T-helper 2 cell treated with Interferon-gamma antibody and Interleukin-4, amounts not matched to agents 5 μg/mL and 100 μg/mL, for 36 hours (primary cell): Measurements from ENCODE around the gene DUSP8.

Experiments used
- DNase-seq: peaks from one replicate; pipeline ENCODE4 v3.0.0; 2021; ENCODE audit warnings: low spot score
- H3K27ac Mint-ChIP-seq: one replicate; pipeline ENCODE4 v1.8.0; 2021; ENCODE audit warnings: mild to moderate bottlenecking, mixed read lengths
- H3K27me3 Mint-ChIP-seq: one replicate; pipeline ENCODE4 v1.8.0; 2021; ENCODE audit warnings: low read depth, mixed read lengths
- H3K36me3 Mint-ChIP-seq: one replicate; pipeline ENCODE4 v1.8.0; 2021; ENCODE audit warnings: low read depth, mixed read lengths
- H3K4me1 Mint-ChIP-seq: one replicate; pipeline ENCODE4 v1.8.0; 2021; ENCODE audit warnings: low read depth, mixed read lengths
- H3K4me3 Mint-ChIP-seq: one replicate; pipeline ENCODE4 v1.8.0; 2022; ENCODE audit warnings: mild to moderate bottlenecking, moderate library complexity, mixed read lengths
- H3K9me3 Mint-ChIP-seq: one replicate; pipeline ENCODE4 v1.8.0; 2021; ENCODE audit warnings: mixed read lengths

DUSP8 gene

DNA sequence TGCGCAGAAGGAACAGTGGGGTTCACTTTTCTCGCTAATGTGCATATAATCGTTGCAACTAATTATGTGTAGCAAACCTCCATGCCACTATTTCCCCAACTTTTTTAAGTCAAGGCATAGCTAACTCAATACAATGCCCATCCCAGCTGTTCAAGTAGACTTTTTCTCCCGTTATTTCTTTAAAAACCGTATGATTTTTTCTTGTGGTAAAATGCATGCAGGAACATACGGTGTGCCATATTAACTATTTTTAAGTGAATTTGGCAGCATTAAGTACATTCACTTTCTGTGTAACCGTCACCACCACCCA is 2.8 kb upstream of the DUSP8 start:
- no peak for DNase-seq
- Mint-ChIP-seq H3K27ac (no peak overlapping the region), H3K36me3 (no peaks in the 10 kb centered on the region), H3K9me3 (peaks cover 9% of the 10 kb centered on the region), H3K4me1 (no peaks in the 10 kb centered on the region), H3K4me3 (no peak overlapping the region), H3K27me3 (peaks cover 31% of the 10 kb centered on the region)

DNA sequence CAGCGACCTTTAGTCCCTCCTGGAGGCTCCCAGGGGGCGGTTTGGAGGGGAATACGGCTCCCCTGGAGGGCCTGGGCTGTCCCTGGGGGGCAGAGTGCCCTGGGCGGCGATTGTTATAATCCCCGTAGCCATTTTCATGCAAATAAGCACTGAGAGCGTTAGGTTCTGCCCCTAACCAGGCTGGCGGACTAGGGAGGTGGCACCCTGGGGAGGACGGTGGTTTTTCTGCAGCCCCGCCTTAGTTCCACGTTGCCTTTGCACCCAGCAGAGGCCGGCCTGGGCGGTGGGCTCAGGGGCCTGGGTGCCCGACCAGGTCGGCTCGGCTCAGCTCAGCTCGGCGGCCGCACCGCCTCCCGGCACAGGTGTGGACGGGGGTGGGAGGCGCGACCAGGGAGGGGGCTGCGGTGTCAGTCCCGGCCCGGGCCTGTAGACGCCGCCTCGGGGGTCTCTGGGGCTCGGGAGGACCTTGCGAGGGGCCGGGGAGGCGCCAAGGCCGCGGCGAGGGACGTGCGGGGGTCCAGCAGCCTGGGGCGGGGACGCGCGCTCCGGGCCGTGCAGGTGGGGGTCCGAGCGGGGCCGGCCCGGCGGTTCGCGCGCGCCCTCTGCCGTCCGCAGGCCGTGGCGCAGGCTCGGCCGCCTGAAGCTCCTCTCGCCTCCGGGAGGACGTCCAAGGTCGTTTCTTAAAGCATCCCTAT is 2.3 kb upstream of the DUSP8 start:
- peaks cover 9% of the 10 kb centered on the region for H3K9me3 Mint-ChIP-seq
- H3K27ac Mint-ChIP-seq, result no peak overlapping the region
- peak; percentile 59 for DNase-seq
- no peak overlapping the region for H3K4me3 Mint-ChIP-seq
- no peaks in the 10 kb centered on the region for H3K36me3 Mint-ChIP-seq
- no peaks in the 10 kb centered on the region for H3K4me1 Mint-ChIP-seq
- peaks cover 32% of the 10 kb centered on the region for H3K27me3 Mint-ChIP-seq

DNA sequence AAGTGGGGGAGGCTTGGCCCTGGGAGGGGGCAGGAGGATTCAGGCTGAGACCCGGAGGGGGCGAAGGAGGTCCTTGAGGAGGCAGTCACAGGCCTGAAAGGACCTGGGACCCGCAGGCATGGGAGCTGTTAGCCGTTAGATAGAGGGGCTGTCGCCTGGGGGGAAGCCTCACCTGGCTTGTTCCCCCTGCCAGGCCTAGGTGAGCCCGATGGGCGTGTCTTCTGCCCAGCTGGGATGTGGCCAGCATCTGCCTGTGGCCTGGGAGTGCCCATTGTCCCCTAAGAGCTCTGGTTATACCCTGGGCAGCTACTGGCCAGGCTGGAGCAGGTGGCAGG is 1.8 kb upstream of the DUSP8 start:
- no peaks in the 10 kb centered on the region for H3K36me3 Mint-ChIP-seq
- peak overlapping the region; percentile 12 for H3K4me3 Mint-ChIP-seq
- H3K27ac Mint-ChIP-seq, result no peak overlapping the region
- no peak for DNase-seq
- H3K9me3 Mint-ChIP-seq, result peaks cover 5% of the 10 kb centered on the region
- no peaks in the 10 kb centered on the region for H3K4me1 Mint-ChIP-seq
- peaks cover 32% of the 10 kb centered on the region for H3K27me3 Mint-ChIP-seq

DNA sequence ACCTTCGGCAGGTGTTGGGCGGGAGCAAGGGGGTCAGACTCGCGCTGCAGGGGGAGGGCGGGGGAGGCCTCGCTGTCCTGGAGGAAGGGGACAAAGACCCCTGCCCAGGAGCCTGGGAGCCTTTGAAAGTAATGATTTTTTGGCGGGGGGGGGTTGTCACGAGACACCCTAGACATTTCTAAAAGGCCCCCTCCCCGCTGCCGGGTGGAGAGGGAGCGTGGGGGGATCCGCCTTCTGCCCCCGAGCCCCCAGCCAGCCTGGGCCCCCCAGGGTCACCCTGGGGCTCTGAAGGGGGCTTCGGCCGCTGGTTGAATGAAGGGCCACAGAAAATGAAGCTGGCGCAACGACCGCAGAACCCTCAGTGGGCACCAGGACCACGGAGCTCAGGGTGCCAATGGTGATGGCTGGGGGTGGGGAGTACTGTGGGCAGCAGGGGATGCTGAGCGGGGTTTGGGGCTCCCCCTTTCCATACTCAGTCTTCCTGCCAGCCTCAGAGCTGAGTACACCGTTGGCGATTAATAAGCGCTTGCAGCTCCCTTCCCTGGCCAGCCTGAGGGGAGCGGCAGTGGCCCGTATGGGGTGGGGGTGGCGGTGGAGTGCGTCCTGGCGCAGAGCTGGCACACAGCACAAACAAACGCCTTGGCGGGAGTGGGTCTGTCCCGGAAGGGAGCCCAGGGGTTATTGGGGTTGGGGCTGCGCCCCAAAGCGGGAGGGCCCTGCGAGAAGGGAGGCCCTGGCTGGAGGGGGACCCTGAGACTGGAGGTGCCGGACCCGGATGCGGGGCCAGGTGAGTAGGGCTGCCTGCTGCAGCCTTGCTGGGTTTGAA is 1.2 kb upstream of the DUSP8 start:
- peaks cover 32% of the 10 kb centered on the region for H3K27me3 Mint-ChIP-seq
- H3K9me3 Mint-ChIP-seq, result peaks cover 3% of the 10 kb centered on the region
- no peak overlapping the region for H3K27ac Mint-ChIP-seq
- no peak for DNase-seq
- H3K36me3 Mint-ChIP-seq, result no peaks in the 10 kb centered on the region
- H3K4me1 Mint-ChIP-seq, result no peaks in the 10 kb centered on the region
- H3K4me3 Mint-ChIP-seq, result peak overlapping the region; percentile 32

DNA sequence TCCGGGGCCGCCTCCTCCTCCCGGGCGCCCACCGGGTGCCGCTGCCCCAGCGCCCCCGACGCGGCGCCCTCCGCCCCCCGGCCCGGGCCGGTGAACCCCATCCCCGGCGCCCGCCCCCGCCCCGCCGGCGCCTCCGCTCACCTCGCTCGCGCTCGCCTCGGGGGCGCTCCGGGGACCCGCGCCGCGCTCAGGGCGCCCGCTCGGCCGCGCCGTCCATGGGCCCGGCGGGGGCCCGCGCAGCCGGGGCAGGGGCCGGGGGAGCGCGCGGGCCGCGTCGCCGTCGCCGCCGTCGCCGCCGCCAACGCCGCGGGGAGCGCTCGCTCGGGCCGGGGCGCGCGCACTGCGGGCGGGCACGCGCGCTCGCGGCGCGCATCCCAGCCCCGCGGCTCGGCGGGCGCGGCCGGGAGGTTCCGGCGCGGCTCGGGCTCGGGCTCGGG is 293 bp downstream of the DUSP8 start:
- no peaks in the 10 kb centered on the region for H3K36me3 Mint-ChIP-seq
- no peak overlapping the region for H3K27ac Mint-ChIP-seq

DNA sequence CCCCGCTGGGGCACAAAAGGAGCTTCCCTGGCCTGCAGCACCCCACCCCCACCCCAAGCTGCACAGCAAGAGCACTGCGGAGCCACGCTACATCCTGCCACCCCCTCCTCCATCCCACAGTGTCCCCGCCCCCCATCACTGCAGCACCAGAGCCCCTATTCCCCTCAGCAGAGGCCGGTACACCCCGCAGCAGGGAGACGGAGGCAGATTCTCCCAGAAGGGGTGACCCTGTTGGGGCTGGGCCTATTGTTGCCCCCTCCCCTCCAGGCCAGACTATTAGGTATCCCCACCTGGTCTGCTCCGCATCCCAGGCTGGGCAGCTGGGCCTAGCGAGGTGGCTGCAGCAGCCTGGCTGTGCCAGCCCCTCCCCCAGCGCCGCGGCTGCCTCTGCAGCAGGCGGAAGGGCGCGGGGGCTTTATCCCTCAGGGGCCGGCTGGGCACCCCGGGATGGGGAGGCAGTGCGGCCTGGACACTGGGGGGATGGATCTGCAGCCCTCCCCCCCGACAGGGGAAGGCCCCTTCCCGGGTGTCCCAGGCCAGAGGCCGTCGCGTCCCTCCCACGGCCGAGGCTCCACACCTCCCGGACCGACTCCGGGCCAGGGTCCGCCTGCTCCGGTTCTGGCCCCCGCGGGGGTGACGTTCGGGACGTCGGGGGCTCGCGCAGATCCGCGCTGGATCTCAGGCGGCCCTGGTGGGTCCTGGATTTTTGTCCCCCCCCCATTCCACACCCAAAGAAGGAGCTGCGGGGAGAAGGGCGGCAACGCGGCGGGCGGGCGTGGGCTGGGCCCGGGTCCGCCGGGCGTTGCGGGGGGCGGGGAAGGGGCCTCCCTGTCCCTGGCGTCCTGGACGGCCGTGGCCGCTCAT is 943 bp downstream of the DUSP8 start:
- Mint-ChIP-seq H3K27me3 (peaks cover 29% of the 10 kb centered on the region), H3K36me3 (no peaks in the 10 kb centered on the region), H3K9me3 (no peaks in the 10 kb centered on the region), H3K4me1 (no peaks in the 10 kb centered on the region), H3K4me3 (peak overlapping the region; percentile 51), H3K27ac (peak overlapping the region; percentile 10)
- no peak for DNase-seq

More for the DNA sequence above, 293 bp downstream of the DUSP8 start:
- Mint-ChIP-seq H3K4me1 (no peaks in the 10 kb centered on the region), H3K9me3 (no peaks in the 10 kb centered on the region), H3K4me3 (no peak overlapping the region), H3K27me3 (peaks cover 32% of the 10 kb centered on the region)
- DNase-seq, result no peak

DNA sequence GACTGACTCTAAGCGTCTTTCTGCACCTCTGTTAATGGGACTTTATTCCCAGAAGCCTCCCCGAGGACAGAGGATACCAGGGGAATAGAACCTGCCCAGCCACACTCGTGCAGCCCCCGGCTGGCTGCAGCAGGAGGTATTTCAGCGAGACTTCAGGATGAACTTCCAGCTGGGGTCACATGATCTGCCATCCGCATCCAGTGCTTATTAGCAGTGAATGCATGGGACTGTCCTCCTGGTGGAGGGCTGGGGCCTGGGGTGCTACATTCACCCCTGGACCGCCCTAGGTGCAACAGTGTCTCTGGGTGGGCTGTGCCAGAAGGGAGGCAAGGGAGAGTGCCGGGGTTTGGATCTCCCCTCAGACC is 1.6 kb downstream of the DUSP8 start:
- H3K4me3 Mint-ChIP-seq, result peak overlapping the region; percentile 51
- peaks cover 29% of the 10 kb centered on the region for H3K27me3 Mint-ChIP-seq

DNA sequence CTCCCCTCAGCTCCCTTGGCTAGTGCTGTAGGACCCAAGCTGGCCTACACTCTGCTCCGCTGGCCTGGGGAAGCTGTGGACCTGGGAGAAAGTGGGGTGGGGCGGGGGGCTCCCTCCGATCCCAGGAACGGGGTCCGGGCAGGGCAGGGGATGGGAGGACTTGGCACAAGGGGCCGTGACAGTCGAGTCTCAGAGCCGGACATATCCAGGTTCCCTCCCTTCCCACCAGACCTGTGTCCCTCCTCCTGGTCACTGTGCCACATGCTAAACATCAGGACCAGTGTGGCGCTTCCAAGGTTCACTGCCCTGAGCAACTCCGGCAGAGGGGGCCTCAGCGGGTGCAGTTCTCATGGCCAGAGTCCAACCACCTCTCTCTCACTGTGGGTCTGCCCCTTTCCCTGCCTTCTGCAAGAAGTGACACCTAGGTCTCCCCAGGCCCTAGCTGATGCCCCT is 2.0 kb downstream of the DUSP8 start:
- DNase-seq, result no peak
- Mint-ChIP-seq H3K9me3 (no peaks in the 10 kb centered on the region), H3K4me1 (no peaks in the 10 kb centered on the region), H3K4me3 (peak overlapping the region; percentile 36), H3K27ac (no peak overlapping the region), H3K36me3 (no peaks in the 10 kb centered on the region), H3K27me3 (peaks cover 24% of the 10 kb centered on the region)

More for the DNA sequence above, 1.6 kb downstream of the DUSP8 start:
- Mint-ChIP-seq H3K9me3 (no peaks in the 10 kb centered on the region), H3K27ac (peak overlapping the region; percentile 10), H3K4me1 (no peaks in the 10 kb centered on the region), H3K36me3 (no peaks in the 10 kb centered on the region)
- no peak for DNase-seq

DNA sequence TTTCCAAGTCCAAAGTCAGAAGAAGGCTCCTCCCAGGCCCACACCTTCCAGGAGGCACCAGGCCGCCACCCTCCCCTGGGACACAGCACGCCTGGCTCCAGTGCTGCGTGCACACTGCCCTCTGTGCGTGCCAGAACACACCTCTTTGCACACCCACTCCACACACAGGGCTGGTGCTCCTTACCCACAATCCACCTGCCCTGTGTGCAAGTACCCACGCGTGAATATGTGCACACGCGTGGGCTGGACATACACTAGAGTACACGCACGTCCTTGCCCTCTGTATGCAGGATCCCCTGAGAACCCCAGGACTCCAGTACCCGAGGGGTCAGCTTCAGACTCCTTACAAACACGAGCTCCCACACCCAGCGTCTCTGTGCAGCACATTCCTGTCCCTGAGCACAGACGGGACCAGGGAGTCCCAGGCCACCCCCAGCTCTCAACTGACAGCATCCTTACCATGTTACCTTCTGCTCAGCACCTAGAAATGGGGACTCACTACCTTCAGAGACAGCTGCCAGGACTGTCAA is 2.8 kb downstream of the DUSP8 start:
- no peaks in the 10 kb centered on the region for H3K4me1 Mint-ChIP-seq
- DNase-seq, result no peak
- H3K27me3 Mint-ChIP-seq, result peaks cover 22% of the 10 kb centered on the region
- no peaks in the 10 kb centered on the region for H3K9me3 Mint-ChIP-seq
- H3K36me3 Mint-ChIP-seq, result no peaks in the 10 kb centered on the region
- H3K4me3 Mint-ChIP-seq, result no peak overlapping the region
- no peak overlapping the region for H3K27ac Mint-ChIP-seq

DNA sequence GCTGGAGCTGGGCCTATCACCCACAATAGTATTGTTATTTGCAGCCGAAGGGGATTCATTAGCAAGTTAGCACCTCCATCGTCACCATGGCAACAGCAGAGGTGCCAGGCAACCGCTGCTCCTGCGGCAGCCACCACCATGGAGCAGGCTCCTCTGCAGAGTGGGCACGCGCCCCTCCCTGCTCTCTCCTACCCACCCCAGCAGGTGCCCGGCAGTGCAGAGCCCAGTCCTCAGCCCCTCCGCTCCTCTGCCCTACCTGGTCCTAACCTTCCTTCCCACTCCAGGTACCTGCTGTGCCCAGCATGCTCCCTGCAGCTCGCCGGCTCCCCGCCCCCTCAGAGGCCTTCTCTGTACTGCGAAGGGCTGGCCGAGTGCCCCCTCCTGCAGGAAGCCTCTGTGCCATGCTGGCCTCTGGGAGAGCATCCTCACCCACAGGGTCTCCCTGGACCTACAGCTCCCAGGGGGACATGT is 3.6 kb downstream of the DUSP8 start:
- Mint-ChIP-seq H3K27me3 (peaks cover 15% of the 10 kb centered on the region), H3K27ac (no peak overlapping the region), H3K4me3 (no peak overlapping the region), H3K36me3 (no peaks in the 10 kb centered on the region), H3K9me3 (no peaks in the 10 kb centered on the region), H3K4me1 (no peaks in the 10 kb centered on the region)
- no peak for DNase-seq

DNA sequence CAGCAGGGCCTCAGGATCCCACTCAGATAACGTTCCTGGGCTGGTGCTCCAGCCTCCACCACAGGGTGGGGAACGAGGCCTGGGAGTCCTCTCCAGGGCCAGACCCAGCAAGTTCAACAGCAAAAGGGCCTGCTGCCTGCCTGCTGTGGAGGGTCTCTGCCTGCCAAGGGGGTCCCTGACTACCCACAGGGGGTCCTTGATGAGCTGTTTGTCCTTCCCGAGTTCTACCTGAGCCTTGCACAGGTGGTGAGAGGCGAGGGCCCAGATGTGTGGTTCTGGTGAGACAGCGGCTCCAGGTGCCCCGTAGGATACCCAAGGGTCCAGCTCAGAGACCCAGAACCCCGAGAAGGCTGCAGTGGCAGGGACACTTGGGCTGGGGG is 4.4 kb downstream of the DUSP8 start:
- Mint-ChIP-seq H3K36me3 (no peaks in the 10 kb centered on the region), H3K4me1 (no peaks in the 10 kb centered on the region), H3K27ac (no peak overlapping the region), H3K27me3 (peaks cover 12% of the 10 kb centered on the region), H3K4me3 (no peak overlapping the region), H3K9me3 (no peaks in the 10 kb centered on the region)
- DNase-seq, result no peak

DNA sequence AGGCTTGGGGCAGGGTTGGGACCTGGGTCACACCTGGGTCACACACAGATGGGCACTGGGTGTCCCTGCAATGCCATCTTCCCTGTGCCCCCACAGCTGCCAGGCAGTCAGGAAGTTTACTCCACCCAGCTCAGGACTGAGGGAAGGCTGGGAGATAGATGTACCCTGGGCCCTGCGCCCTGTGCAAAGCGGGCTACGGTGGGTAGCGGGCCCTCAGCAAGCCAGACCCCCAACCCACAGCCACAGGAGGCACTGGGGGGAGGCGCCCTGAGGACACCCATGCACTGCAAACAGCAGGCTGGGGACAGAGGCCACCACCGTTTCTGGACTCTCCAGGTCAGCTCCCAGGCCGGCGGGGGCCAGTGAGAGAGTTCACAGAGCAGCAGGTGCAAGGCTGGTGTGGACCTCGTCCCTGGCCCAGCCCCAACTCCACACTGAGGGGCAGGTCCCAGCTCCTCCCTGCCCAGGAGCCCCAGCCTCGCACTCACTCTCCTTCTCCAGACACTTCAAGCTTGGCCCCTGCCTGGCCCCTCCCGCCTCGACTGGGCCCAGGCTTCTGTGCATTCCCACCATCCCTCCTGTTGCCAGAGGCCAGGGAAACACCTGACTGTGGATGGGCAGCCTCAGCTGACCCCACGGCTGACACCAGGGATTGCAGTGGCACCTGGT is 4.9 kb downstream of the DUSP8 start:
- Mint-ChIP-seq H3K4me3 (no peak overlapping the region), H3K36me3 (no peaks in the 10 kb centered on the region), H3K27ac (no peak overlapping the region), H3K4me1 (no peaks in the 10 kb centered on the region), H3K9me3 (no peaks in the 10 kb centered on the region), H3K27me3 (peaks cover 12% of the 10 kb centered on the region)
- no peak for DNase-seq

DNA sequence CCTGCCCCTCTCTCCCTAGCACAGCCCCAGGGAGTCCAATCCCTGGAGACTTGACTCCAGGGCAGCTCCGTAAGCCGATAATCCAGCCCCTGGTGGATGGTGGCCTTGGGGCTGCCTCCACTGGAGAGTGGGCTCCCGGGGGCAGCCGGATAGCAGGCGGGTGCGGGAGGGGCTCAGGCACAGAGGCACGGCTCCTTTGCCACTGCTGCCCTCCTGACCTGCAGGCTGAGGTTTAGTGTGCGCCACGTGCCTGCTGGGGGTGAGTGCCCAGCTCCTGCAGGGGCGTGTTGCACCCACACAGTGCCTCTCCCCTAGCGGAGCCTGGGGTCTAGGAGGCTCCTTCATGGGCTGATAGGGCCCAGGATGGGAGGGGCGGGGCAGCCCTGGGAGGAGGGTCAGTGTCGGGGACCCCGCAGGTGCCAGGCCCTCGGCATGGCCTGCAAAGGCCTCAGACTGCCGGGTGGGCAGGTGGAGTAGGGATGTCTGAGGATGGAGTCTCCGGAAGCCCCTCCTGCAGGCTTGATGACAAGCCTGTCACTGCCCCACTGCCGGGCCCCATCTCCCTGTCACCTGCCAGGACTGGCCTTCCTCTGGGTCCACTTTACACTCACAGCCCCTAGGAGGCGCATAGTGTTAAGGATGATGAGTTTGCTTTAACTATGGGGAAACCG is 5.6 kb downstream of the DUSP8 start:
- H3K4me3 Mint-ChIP-seq, result no peak overlapping the region
- H3K4me1 Mint-ChIP-seq, result no peaks in the 10 kb centered on the region
- H3K36me3 Mint-ChIP-seq, result no peaks in the 10 kb centered on the region
- H3K9me3 Mint-ChIP-seq, result no peaks in the 10 kb centered on the region
- H3K27me3 Mint-ChIP-seq, result peaks cover 12% of the 10 kb centered on the region
- no peak overlapping the region for H3K27ac Mint-ChIP-seq
- DNase-seq, result no peak
